GM12873 (cell line): ENCODE data around the gene NFE2L3.

ENCODE experiments used
- TF ChIP-seq, protein P1 (sequence below): IDR thresholded peaks from 2 replicates; pipeline ENCODE4 v1.5.1; 2012; ENCODE audit warnings: low read depth, mild to moderate bottlenecking, moderate library complexity, low read length, control low read depth; ENCODE audit not compliant: insufficient read depth; ENCODE audit errors: missing control alignments

NFE2L3 gene

DNA sequence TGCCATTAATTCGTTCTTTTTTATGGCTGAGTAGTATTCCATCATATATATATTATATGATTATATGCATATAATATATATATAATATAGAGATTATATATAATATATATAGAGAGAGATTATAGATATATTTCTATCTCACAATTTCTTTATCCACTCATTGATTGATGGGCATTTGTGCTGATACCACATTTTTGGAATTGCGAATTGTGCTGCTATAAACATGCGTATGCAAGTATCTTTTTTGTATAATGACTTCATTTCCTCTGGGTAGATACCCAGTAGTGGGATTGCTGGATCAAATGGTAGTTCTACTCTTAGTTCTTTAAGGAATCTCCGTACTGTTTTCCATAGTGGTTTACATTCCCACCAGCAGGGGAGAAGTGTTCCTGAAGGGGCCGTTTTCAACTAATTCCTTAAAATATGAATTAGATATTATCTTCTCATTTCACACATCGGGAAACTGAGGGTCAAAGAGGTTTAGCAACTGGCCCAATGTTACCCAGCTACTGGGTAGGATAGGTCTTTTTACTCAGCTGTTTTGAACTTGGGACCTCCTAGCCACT lies 16.5 kb downstream of the NFE2L3 start:
- TF ChIP-seq, protein P1, sequence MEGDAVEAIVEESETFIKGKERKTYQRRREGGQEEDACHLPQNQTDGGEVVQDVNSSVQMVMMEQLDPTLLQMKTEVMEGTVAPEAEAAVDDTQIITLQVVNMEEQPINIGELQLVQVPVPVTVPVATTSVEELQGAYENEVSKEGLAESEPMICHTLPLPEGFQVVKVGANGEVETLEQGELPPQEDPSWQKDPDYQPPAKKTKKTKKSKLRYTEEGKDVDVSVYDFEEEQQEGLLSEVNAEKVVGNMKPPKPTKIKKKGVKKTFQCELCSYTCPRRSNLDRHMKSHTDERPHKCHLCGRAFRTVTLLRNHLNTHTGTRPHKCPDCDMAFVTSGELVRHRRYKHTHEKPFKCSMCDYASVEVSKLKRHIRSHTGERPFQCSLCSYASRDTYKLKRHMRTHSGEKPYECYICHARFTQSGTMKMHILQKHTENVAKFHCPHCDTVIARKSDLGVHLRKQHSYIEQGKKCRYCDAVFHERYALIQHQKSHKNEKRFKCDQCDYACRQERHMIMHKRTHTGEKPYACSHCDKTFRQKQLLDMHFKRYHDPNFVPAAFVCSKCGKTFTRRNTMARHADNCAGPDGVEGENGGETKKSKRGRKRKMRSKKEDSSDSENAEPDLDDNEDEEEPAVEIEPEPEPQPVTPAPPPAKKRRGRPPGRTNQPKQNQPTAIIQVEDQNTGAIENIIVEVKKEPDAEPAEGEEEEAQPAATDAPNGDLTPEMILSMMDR: no peak

DNA sequence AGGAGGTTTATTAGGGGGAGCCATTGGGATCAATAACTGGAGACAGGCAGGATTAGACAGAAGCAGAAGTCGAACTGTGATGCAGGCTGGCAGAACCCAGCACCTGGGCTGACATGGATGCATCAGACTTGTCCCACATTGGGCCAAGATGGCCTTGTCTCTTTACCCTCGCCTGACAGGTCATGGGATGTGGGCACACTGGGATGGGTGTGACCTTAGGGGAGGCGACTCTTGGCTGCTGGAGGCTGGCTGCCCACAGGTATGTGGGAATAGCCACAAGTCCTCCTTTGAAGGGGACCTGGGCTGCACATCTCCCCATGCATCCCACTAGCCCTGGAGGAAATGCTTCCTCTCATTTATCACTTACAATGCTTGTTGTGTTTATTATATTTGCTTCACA lies 17.3 kb downstream of the NFE2L3 start:
- TF ChIP-seq, protein P1: no peak

DNA sequence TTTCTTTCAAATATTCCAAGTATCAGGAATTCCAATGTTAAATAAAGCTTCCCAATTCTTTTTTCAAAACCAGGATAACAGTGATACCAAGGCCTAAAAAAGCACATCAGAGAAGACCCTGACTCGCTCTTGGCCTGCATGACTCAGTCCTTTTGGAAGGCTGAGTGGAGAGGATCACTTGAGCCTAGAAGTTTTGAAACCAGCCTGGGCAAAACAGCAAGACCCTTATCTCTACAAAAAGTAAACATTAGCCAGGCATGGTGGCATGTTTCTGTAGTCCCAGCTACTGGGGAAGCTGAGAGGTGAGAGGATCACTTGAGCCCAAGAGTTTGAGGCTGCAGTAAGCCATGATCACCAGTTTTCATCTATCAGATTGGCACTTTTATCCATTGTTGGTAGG lies 18.7 kb downstream of the NFE2L3 start:
- TF ChIP-seq, protein P1: no peak

DNA sequence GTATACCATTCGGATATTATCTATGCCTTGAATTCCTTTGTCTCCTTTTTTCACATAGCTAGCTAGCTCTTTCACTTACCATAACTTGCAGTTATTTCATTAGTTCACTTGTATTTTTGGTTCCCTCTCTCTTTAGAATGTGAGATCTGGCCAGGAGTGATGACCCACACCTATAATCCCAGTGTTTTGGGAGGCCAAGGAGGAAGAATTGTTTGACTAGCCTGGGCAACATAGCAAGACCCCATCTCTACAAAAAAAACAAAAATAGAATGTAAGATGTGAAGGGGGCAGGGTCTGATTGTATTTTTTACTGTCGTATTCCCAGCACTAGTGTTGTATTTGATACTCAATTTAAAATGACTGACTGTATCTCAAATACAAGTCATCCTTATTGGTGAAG lies 19.6 kb downstream of the NFE2L3 start:
- TF ChIP-seq, protein P1: no peak

DNA sequence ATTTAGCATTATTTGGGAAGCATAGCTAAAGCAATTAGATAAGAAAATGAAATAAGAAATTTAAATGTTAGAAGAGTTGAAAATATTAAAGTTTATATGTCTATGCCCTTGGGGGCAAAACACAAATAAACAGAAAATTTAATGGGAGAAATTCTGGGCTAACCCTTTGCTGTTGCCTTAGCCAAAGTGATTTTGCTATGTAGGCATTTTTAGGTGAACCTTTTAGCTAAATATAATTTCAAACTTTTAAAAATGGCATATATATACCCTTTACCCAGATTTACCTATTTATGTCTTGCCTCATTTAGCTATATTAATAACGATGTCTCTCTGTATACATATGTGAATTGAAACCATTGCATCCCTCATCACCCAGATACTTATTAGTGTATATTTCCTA lies 20.1 kb downstream of the NFE2L3 start:
- TF ChIP-seq, protein P1: no peak

DNA sequence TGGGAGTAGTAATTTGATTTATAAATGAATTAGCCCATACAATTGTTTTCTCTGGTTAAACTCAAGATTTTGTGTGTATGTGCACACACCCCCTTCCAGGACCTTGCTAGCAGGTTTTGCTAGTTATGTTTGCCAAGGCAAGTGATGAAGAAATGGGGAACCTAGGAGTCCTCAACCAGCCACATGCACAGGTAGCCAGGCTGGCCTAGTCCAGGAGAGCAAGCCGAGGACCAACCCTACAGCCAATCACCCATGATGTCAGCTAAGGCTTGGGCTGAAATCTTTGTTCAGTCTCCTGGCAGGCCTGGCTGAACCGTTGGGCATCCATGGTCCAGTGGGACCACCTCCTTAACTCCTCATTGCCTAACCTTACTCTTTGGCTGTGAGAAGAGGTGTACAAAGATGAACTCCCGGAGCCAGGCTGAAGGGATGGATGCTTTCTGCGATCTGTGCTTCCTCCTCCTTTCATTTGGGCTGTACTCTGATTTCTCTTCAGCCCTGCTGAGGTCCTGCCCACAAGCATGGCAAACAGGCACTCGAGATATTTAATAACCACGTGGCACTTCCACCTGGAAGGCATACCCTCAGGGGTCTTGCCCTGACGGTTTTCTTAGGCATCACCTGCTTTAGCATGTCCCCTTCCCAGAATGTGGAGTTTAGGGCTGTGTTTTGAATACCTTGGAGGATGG lies 26.4 kb downstream of the NFE2L3 start:
- TF ChIP-seq, protein P1: no peak

DNA sequence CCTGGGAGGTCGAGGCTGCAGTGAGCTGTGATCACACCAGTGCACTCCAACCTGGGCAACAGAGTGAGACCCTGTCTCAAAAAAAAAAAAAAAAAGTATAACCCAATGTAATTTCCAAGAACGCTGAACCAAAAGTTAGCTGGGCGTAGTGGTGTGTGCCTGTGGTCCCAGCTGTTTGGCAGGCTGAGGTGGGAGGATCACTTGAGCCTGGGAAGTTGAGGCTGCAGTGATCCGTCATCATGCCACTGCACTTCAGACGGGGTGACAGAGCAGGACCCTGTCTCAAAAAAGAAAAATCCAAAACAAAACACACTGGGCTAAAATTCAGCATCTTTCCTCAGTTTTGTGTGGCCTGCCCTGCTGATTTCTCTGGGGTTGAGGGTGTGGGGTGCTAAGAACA lies 27.4 kb downstream of the NFE2L3 start:
- TF ChIP-seq, protein P1: no peak
